AG04450 (cell line): ENCODE data around the gene RABGAP1L. TPM values are rescaled to one million over a fixed set of nuclear protein-coding genes. Genes with fewer than 3 reads are reported as not detected.

Source experiments
- CTCF ChIA-PET: fragments of 300-600, 350-600 bp; formaldehyde crosslinking; extraction: SDS; loops from one replicate; lab custom pipeline; 2022; ENCODE audit warnings: antibody characterized with exemption, inconsistent platforms; lab: Charles Lee
- POLR2A ChIA-PET: fragments of 350-600 bp; formaldehyde crosslinking; extraction: SDS; loops from one replicate; lab custom pipeline; 2021; ENCODE audit warnings: antibody characterized with exemption, inconsistent platforms; lab: Yijun Ruan, JAX
- DNase-seq: peaks from one replicate; pipeline ENCODE4 v3.0.0-alpha.2; 2011; ENCODE audit warnings: low read depth, low spot score
- H3K27ac ChIP-seq: one replicate; pipeline ENCODE4 v1.5.1; 2012; ENCODE audit warnings: low read depth, low read length, control low read depth
- H3K27me3 ChIP-seq: one replicate; pipeline ENCODE4 v1.6.0; 2012; ENCODE audit warnings: low read length; ENCODE audit not compliant: control insufficient read depth, insufficient read depth
- H3K4me3 ChIP-seq: 2 replicates; pipeline ENCODE4 v1.5.1; 2011; ENCODE audit warnings: mild to moderate bottlenecking, low read depth, low read length, control low read depth
- H3K9me3 ChIP-seq: 2 replicates; pipeline ENCODE4 v1.5.1; 2012; ENCODE audit warnings: low read length; ENCODE audit not compliant: control insufficient read depth, insufficient read depth
- CTCF ChIP-seq: IDR thresholded peaks from 2 replicates; pipeline ENCODE4 v1.5.1; 2011; ENCODE audit warnings: low read depth, low read length, control low read depth, inconsistent platforms
- polyA plus RNA-seq: library from polyadenylated mRNA; depleted of rRNA; stranded (reverse); fragments of >200 nt; gene quantifications from 2 replicates; pipeline ENCODE4 v1.2.3, GENCODE V29; 2011

The RABGAP1L gene
- polyA plus RNA-seq, 1 experiment, result 21.2 TPM

- Histone ChIP-seq H3K9me3 (no peaks in the 10 kb centered on the region), H3K4me3 (no peak overlapping the region), H3K27me3 (no peaks in the 10 kb centered on the region), H3K27ac (no peak overlapping the region)
- no peak for TF ChIP-seq CTCF
- ChIA-PET CTCF (no interaction called here), POLR2A (no interaction called here)
- DNase-seq, result no peak
These were observed 464.2 kb downstream of the RABGAP1L start for GRCh38 chr1:174623324-174624035.

GRCh38 chr1:174626031-174627025, 467.0 kb downstream of the RABGAP1L start:
- no peak overlapping the region for H3K4me3 ChIP-seq
- H3K27ac ChIP-seq, result no peak overlapping the region
- TF ChIP-seq CTCF, result no peak
- no peaks in the 10 kb centered on the region for H3K27me3 ChIP-seq
- no peaks in the 10 kb centered on the region; the same call in 1 of the 2 replicates for H3K9me3 ChIP-seq
- no peak for DNase-seq
- POLR2A ChIA-PET, result no interaction called here
- CTCF ChIA-PET, result interaction anchor here (0.5 to 0.9 kb wide), 2 partner anchors 100 to 112 kb away, joined by 3 to 5 read pairs; no protein-coding TSS in a partner anchor

GRCh38 chr1:174637487-174637886, 478.2 kb downstream of the RABGAP1L start:
- no peak for DNase-seq
- POLR2A ChIA-PET, result no interaction called here
- CTCF ChIA-PET, result no interaction called here
- no peak overlapping the region for H3K4me3 ChIP-seq
- TF ChIP-seq CTCF, result no peak
- H3K27ac ChIP-seq, result no peak overlapping the region
- no peaks in the 10 kb centered on the region for H3K9me3 ChIP-seq
- H3K27me3 ChIP-seq, result no peaks in the 10 kb centered on the region

- POLR2A ChIA-PET, result no interaction called here
- Histone ChIP-seq H3K27ac (no peak overlapping the region), H3K9me3 (no peaks in the 10 kb centered on the region), H3K27me3 (no peaks in the 10 kb centered on the region), H3K4me3 (no peak overlapping the region)
- no peak for DNase-seq
- no peak for TF ChIP-seq CTCF
- CTCF ChIA-PET, result interaction anchor here (2.7 kb wide), 1 partner anchor 376 kb away, joined by 15 read pairs; no protein-coding TSS in a partner anchor
These were observed 480.1 kb downstream of the RABGAP1L start for GRCh38 chr1:174639461-174639860.

GRCh38 chr1:174640783-174641182, 481.5 kb downstream of the RABGAP1L start:
- no peak for DNase-seq
- Histone ChIP-seq H3K9me3 (no peaks in the 10 kb centered on the region), H3K4me3 (no peak overlapping the region), H3K27me3 (no peaks in the 10 kb centered on the region), H3K27ac (no peak overlapping the region)
- ChIA-PET CTCF (interaction anchor here (2.7 kb wide), 1 partner anchor 378 kb away, joined by 15 read pairs; no protein-coding TSS in a partner anchor), POLR2A (no interaction called here)
- no peak for TF ChIP-seq CTCF
